Fibroblast of pulmonary artery (primary cell): Measurements from ENCODE around the gene VWCE.
"Not testable (repeated sequence)": the region's sequence is repeated elsewhere in the genome, so short reads cannot be mapped to it uniquely, and the experiment has no call there.

Experiments
- DNase-seq: peaks from one replicate; pipeline ENCODE4 v3.0.0-alpha.2; 2010; ENCODE audit warnings: low read depth
- H3K4me3 ChIP-seq: replicated peaks from 2 replicates; pipeline ENCODE4 v1.5.1; 2011; ENCODE audit warnings: low read depth, mild to moderate bottlenecking, control low read depth, low read length, moderate library complexity

The VWCE gene

GRCh38 chr11:61219016-61219415 is 76.1 kb downstream of the VWCE start:
- not testable (repeated sequence) for DNase-seq, H3K4me3 ChIP-seq

- not testable (repeated sequence) for DNase-seq, H3K4me3 ChIP-seq
Observed at GRCh38 chr11:61218306-61218705, 76.8 kb downstream of the VWCE start.

GRCh38 chr11:61213711-61214324 is 81.3 kb downstream of the VWCE start:
- H3K4me3 ChIP-seq, DNase-seq: not testable (repeated sequence)

GRCh38 chr11:61212202-61212601 is 82.9 kb downstream of the VWCE start:
- H3K4me3 ChIP-seq, DNase-seq: not testable (repeated sequence)

- H3K4me3 ChIP-seq, DNase-seq: not testable (repeated sequence)
Observed at GRCh38 chr11:61211327-61211952, 83.7 kb downstream of the VWCE start.

- DNase-seq, H3K4me3 ChIP-seq: not testable (repeated sequence)
Observed at GRCh38 chr11:61210629-61211028, 84.5 kb downstream of the VWCE start.
